ENCODE measurements around the gene SYNE1. TPM values are rescaled to one million over a fixed set of nuclear protein-coding genes. Genes with fewer than 3 reads are reported as not detected.

Gene SYNE1
- total and polyA plus RNA-seq, 2 of the 8 experiments (the other 6 are each of a cell fraction or from before 2014, with no cell fraction given), result 2.8 to 5.5 TPM

DNA sequence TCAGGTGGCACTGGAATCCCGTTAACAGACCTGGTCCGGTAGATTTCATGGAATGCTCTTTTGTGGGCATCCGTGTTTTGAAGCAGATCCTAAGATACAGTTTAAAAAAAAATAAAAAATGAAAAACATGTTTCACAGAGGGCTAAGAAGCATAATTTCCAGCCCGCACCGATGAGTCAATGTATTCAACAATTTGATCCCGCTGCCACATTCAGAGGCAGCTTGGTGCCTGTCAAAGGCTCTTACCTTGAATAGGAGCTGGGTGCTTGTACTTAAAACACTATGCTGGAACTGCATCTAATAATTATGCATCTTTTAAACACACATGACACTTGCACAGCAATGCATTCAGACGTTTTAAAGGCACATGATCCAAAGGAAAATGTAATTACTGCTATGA lies 164.8 kb downstream of the SYNE1 start:
- H3K14ac ChIP-seq (ENCODE audit: insufficient read length), result no peak overlapping the region
- no peak for FAIRE-seq

More for the DNA sequence above, 164.8 kb downstream of the SYNE1 start:
- H3K23me2 ChIP-seq (ENCODE audit: low read depth, low read length), result no peaks in the 10 kb centered on the region
- 85% methylated on average over 7 of the region's 7 CpGs; no CpG with 5 or more reads in 1 of the 2 experiments for WGBS, 2 experiments (ENCODE audit: extremely low coverage in 1 of 2, insufficient coverage in 1 of 2, insufficient read length in 1 of 2, insufficient replicate concordance in 2 of 2, low coverage in 1 of 2, low lambda C conversion rate in 2 of 2, missing lambda C conversion rate in 1 of 2)
- no peak overlapping the region for H4K8ac ChIP-seq (ENCODE audit: extremely low read depth, insufficient read depth, low read length)
- no peak for DNase-seq (ENCODE audit: low read depth in 1 of 2, low spot score in 2 of 2)
- H3K9me3 ChIP-seq (ENCODE audit: insufficient read depth in 2 of 2, low read depth in 1 of 2, low read length in 1 of 2), result no peaks in the 10 kb centered on the region
- no peak overlapping the region for H2BK15ac ChIP-seq (ENCODE audit: low read length)
- H3K18ac ChIP-seq (ENCODE audit: extremely low read depth, low read length), result no peak overlapping the region
- H3K79me1 ChIP-seq (ENCODE audit: low read depth, low read length), result no peaks in the 10 kb centered on the region
- H4K5ac ChIP-seq (ENCODE audit: insufficient read length, low read depth, low read length), result no peak overlapping the region
- no peak for TF ChIP-seq CBX5 (IDR thresholded peaks at IDR 0.05; ENCODE audit: low read depth, low read length)
- TF ChIP-seq GTF2F1 (IDR thresholded peaks at IDR 0.05; ENCODE audit: borderline replicate concordance, low read depth, low read length), result no peak
- TF ChIP-seq NRF1 (IDR thresholded peaks at IDR 0.05; ENCODE audit: low read depth, low read length), result no peak
- TF ChIP-seq JUN (IDR thresholded peaks at IDR 0.05; ENCODE audit: low read depth, low read length), result no peak
- H4K91ac ChIP-seq (replicated peaks; ENCODE audit: insufficient read length, low read length), result no peak overlapping the region
- no peak overlapping the region for H3K4me3 ChIP-seq (ENCODE audit: extremely low read depth in 1 of 4, insufficient read depth in 2 of 4, low read depth in 3 of 4, low read length in 4 of 4)
- H3K27ac ChIP-seq (ENCODE audit: low read depth, low read length), result no peak overlapping the region
- H3K9ac ChIP-seq (replicated peaks in 1 of 4; ENCODE audit: extremely low read depth in 1 of 4, low read depth in 3 of 4, low read length in 3 of 4), result no peak overlapping the region
- no peak overlapping the region for H3K4me2 ChIP-seq (ENCODE audit: insufficient read depth in 1 of 2, low read depth in 2 of 2, low read length in 2 of 2)
- H2BK12ac ChIP-seq (ENCODE audit: low read depth, low read length), result no peak overlapping the region
- no peak overlapping the region for H2BK5ac ChIP-seq (ENCODE audit: low read depth, low read length)
- no peaks in the 10 kb centered on the region for H3K36me3 ChIP-seq (ENCODE audit: control insufficient read depth in 2 of 4, insufficient read depth in 4 of 4, low read length in 3 of 4)
- no peaks in the 10 kb centered on the region for H4K20me1 ChIP-seq (replicated peaks in 1 of 2; ENCODE audit: control insufficient read depth in 1 of 2, insufficient read depth in 2 of 2, low read length in 2 of 2)
- H2AK5ac ChIP-seq (ENCODE audit: low read depth, low read length), result no peak overlapping the region
- no peaks in the 10 kb centered on the region for H3K79me2 ChIP-seq (ENCODE audit: control insufficient read depth in 1 of 2, insufficient read depth in 2 of 2, low read length in 2 of 2)
- no peaks in the 10 kb centered on the region for H3K4me1 ChIP-seq (replicated peaks in 1 of 4; ENCODE audit: control insufficient read depth in 3 of 4, insufficient read depth in 4 of 4, low read length in 3 of 4)
- H3K56ac ChIP-seq (replicated peaks; ENCODE audit: insufficient read length, low read depth, low read length), result no peak overlapping the region
- no peaks in the 10 kb centered on the region for H3K27me3 ChIP-seq (replicated peaks in 1 of 4; ENCODE audit: control insufficient read depth in 3 of 4, extremely low read depth in 1 of 4, insufficient read depth in 3 of 4, low read length in 3 of 4)
- no peak overlapping the region for H2BK120ac ChIP-seq (replicated peaks; ENCODE audit: low read depth, low read length)
- no peak overlapping the region for H2BK20ac ChIP-seq (ENCODE audit: low read length)
- no peak overlapping the region for H3K23ac ChIP-seq (ENCODE audit: insufficient read length)
- no peak overlapping the region for H2AFZ ChIP-seq (ENCODE audit: low read length)
- CTCF ChIA-PET (ENCODE audit: partially characterized antibody), result interaction anchor here (0.8 to 1.0 kb wide), 2 partner anchors 8 to 117 kb away, joined by 3 read pairs; no protein-coding TSS in a partner anchor
- POLR2A ChIA-PET (ENCODE audit: partially characterized antibody), result no interaction called here
- no peak overlapping the region for H3K4ac ChIP-seq (replicated peaks; ENCODE audit: insufficient read length, low read depth, low read length)

All from H1 (cell line).